ENCODE measurements around the gene TRAP1.

The TRAP1 gene

GRCh38 chr16:3734758-3735221 is 17.5 kb upstream of the TRAP1 start:
- Histone ChIP-seq H3K9me2 (replicated peaks; ENCODE audit: insufficient read depth, low read length) (no peaks in the 10 kb centered on the region), H3K9me3 (ENCODE audit: insufficient read depth, low read length) (no peaks in the 10 kb centered on the region), H3K4me2 (ENCODE audit: low read depth, low read length, poor library complexity, severe bottlenecking) (no peak overlapping the region), H3K9ac (ENCODE audit: low read length) (no peak overlapping the region), H3K27ac (ENCODE audit: low read depth, low read length) (no peak overlapping the region), H2AFZ (ENCODE audit: low read depth, low read length, severe bottlenecking) (no peak overlapping the region), H3K36me3 (ENCODE audit: low read length) (no peaks in the 10 kb centered on the region; the same call in 1 of the 2 replicates), H4K20me1 (ENCODE audit: low read depth, low read length) (no peaks in the 10 kb centered on the region), H3F3A (ENCODE audit: insufficient read depth) (no peaks in the 10 kb centered on the region), H3K27me3 (ENCODE audit: low read length) (no peaks in the 10 kb centered on the region), H3K4me3 (ENCODE audit: insufficient read depth, low read length, poor library complexity, severe bottlenecking) (no peak overlapping the region), H3K79me2 (ENCODE audit: insufficient read depth, low read length) (no peaks in the 10 kb centered on the region)
- TF ChIP-seq CTCF (IDR thresholded peaks at IDR 0.05; ENCODE audit: insufficient read depth, low read length, poor library complexity, severe bottlenecking) (no peak), EZH2phosphoT487 (conservative IDR thresholded peaks at IDR 0.05; ENCODE audit: low read length) (no peak)

- Histone ChIP-seq H4K20me1 (ENCODE audit: low read depth, low read length) (no peaks in the 10 kb centered on the region), H3K9ac (ENCODE audit: low read length) (no peak overlapping the region), H3K4me3 (ENCODE audit: insufficient read depth, low read length, poor library complexity, severe bottlenecking) (no peak overlapping the region), H3F3A (ENCODE audit: insufficient read depth) (no peaks in the 10 kb centered on the region), H3K9me2 (replicated peaks; ENCODE audit: insufficient read depth, low read length) (no peaks in the 10 kb centered on the region), H3K79me2 (ENCODE audit: insufficient read depth, low read length) (no peaks in the 10 kb centered on the region), H2AFZ (ENCODE audit: low read depth, low read length, severe bottlenecking) (no peak overlapping the region), H3K27me3 (ENCODE audit: low read length) (no peaks in the 10 kb centered on the region), H3K36me3 (ENCODE audit: low read length) (no peaks in the 10 kb centered on the region), H3K9me3 (ENCODE audit: insufficient read depth, low read length) (no peaks in the 10 kb centered on the region), H3K27ac (ENCODE audit: low read depth, low read length) (no peak overlapping the region), H3K4me2 (ENCODE audit: low read depth, low read length, poor library complexity, severe bottlenecking) (no peak overlapping the region)
- no peak for TF ChIP-seq EZH2phosphoT487 (conservative IDR thresholded peaks at IDR 0.05; ENCODE audit: low read length)
These were observed 16.9 kb upstream of the TRAP1 start for GRCh38 chr16:3734084-3734757.

- no peak overlapping the region for H2AFZ ChIP-seq (ENCODE audit: low read depth, low read length, severe bottlenecking)
- H3K9ac ChIP-seq (ENCODE audit: low read length) = no peak overlapping the region
- H3K4me2 ChIP-seq (ENCODE audit: low read depth, low read length, poor library complexity, severe bottlenecking) = no peak overlapping the region
- no peak overlapping the region for H3K27ac ChIP-seq (ENCODE audit: low read depth, low read length)
- H3K27me3 ChIP-seq (ENCODE audit: low read length) = no peaks in the 10 kb centered on the region
- H4K20me1 ChIP-seq (ENCODE audit: low read depth, low read length) = no peaks in the 10 kb centered on the region
- no peaks in the 10 kb centered on the region for H3K79me2 ChIP-seq (ENCODE audit: insufficient read depth, low read length)
- 0 out of 2 replicates have a peak, but pooled peaks cover under 1% of the 10 kb centered on the region for H3F3A ChIP-seq (ENCODE audit: insufficient read depth)
- H3K36me3 ChIP-seq (ENCODE audit: low read length) = no peaks in the 10 kb centered on the region; the same call in 1 of the 2 replicates
- no peak for TF ChIP-seq EZH2phosphoT487 (conservative IDR thresholded peaks at IDR 0.05; ENCODE audit: low read length)
- TF ChIP-seq CTCF (IDR thresholded peaks at IDR 0.05; ENCODE audit: insufficient read depth, low read length, poor library complexity, severe bottlenecking) = no peak
- no peaks in the 10 kb centered on the region for H3K9me3 ChIP-seq (ENCODE audit: insufficient read depth, low read length)
- no peak overlapping the region for H3K4me3 ChIP-seq (ENCODE audit: insufficient read depth, low read length, poor library complexity, severe bottlenecking)
- H3K9me2 ChIP-seq (replicated peaks; ENCODE audit: insufficient read depth, low read length) = no peaks in the 10 kb centered on the region
These were observed 14.8 kb upstream of the TRAP1 start for GRCh38 chr16:3732171-3732570.
